ENCODE measurements around the gene SRGAP3. TPM values are rescaled to one million over a fixed set of nuclear protein-coding genes. Genes with fewer than 3 reads are reported as not detected.

SRGAP3 gene
- total and polyA plus RNA-seq, 10 of the 15 experiments (the other 5 are each of a cell fraction or from before 2014, with no cell fraction given): 0.32 to 1.7 (median 0.99) TPM

- no peaks in the 10 kb centered on the region for H4K20me1 ChIP-seq (ENCODE audit: control insufficient read depth, insufficient read depth)
- no peak overlapping the region for H3K4me2 ChIP-seq (ENCODE audit: control insufficient read depth, insufficient read depth)
- FAIRE-seq (no peak), DNase-seq (ENCODE audit: low read depth, low spot score) (no peak), ATAC-seq (no peak)
- no peaks in the 10 kb centered on the region; a peak in 2 of 4 replicates for H3K27me3 ChIP-seq (replicated peaks in 1 of 2; ENCODE audit: control insufficient read depth in 2 of 2, insufficient read depth in 2 of 2, low read length in 1 of 2)
- H3K36me3 ChIP-seq (ENCODE audit: control insufficient read depth in 2 of 2, insufficient read depth in 2 of 2, low read length in 1 of 2): no peaks in the 10 kb centered on the region
- intact Hi-C loops (cut with micrococcal nuclease; ENCODE audit: unreplicated experiment) (no loop called here), in situ Hi-C loops (cut with MboI) (no loop called here)
- ChIA-PET SMC1A (ENCODE audit: uncharacterized antibody, unreplicated experiment) (no interaction called here), CTCF (no interaction called here), RAD21 (ENCODE audit: unreplicated experiment) (no interaction called here), POLR2A (no interaction called here)
- TF ChIP-seq ETV6 (conservative IDR thresholded peaks at IDR 0.05 in 1 of 2, IDR thresholded peaks at IDR 0.05 in 1 of 2; ENCODE audit: borderline replicate concordance in 1 of 2, low read depth in 1 of 2): no peak
- no peak for TF ChIP-seq TCF12 (IDR thresholded peaks at IDR 0.05; ENCODE audit: low read depth, low read length)
- TF ChIP-seq ZBTB40 (IDR thresholded peaks at IDR 0.05; ENCODE audit: borderline replicate concordance): no peak
- no peak for TF ChIP-seq MAX (IDR thresholded peaks at IDR 0.05; ENCODE audit: low read depth, low read length)
- no peak for TF ChIP-seq NKRF (conservative IDR thresholded peaks at IDR 0.05)
- TF ChIP-seq FOXM1 (IDR thresholded peaks at IDR 0.05; ENCODE audit: low read depth, low read length): no peak
- no peak for TF ChIP-seq FOXK2 (IDR thresholded peaks at IDR 0.05)
- no peak for TF ChIP-seq RELB (IDR thresholded peaks at IDR 0.05; ENCODE audit: low read depth)
- no peak for TF ChIP-seq LARP7 (IDR thresholded peaks at IDR 0.05)
- TF ChIP-seq SUPT20H (IDR thresholded peaks at IDR 0.05; ENCODE audit: borderline replicate concordance, control insufficient read depth, low read depth, low read length): no peak
- no peak for TF ChIP-seq ESRRA (IDR thresholded peaks at IDR 0.05; ENCODE audit: low read length)
- no peak for TF ChIP-seq CREB1 (IDR thresholded peaks at IDR 0.05; ENCODE audit: low read depth)
- TF ChIP-seq BCL11A (IDR thresholded peaks at IDR 0.05; ENCODE audit: low read depth, low read length): no peak
- TF ChIP-seq NFIC (IDR thresholded peaks at IDR 0.05; ENCODE audit: low read depth, low read length): no peak
- TF ChIP-seq NR2F1 (conservative IDR thresholded peaks at IDR 0.05): no peak
- no peak for TF ChIP-seq IKZF2 (IDR thresholded peaks at IDR 0.05)
- TF ChIP-seq ZNF384 (IDR thresholded peaks at IDR 0.05; ENCODE audit: borderline replicate concordance, low read depth, low read length): no peak
- no peak for TF ChIP-seq MEF2B (IDR thresholded peaks at IDR 0.05; ENCODE audit: partially characterized antibody, poor library complexity, severe bottlenecking)
- no peak for TF ChIP-seq CBX5 (IDR thresholded peaks at IDR 0.05; ENCODE audit: low read depth)
- H3K4me3 ChIP-seq: no peak overlapping the region
- 48% methylated on average over 3 of the region's 3 CpGs for WGBS (ENCODE audit: insufficient coverage, insufficient replicate concordance, low lambda C conversion rate, missing lambda C conversion rate)
- no peaks in the 10 kb centered on the region for H3K79me2 ChIP-seq (ENCODE audit: control insufficient read depth, insufficient read depth, low read length)
- H2AFZ ChIP-seq (ENCODE audit: control insufficient read depth, low read depth, low read length): no peak overlapping the region
- BruUV-seq (replicated peaks): no TSS peak
- no peak overlapping the region for H3K9ac ChIP-seq (ENCODE audit: control insufficient read depth, insufficient read depth, low read length)
- no peak overlapping the region for H3K27ac ChIP-seq (ENCODE audit: control insufficient read depth, insufficient read depth)
- no peaks in the 10 kb centered on the region for H3K4me1 ChIP-seq (ENCODE audit: control insufficient read depth, insufficient read depth, low read length)
- H3K9me3 ChIP-seq (replicated peaks; ENCODE audit: control insufficient read depth, insufficient read depth, low read length): no peaks in the 10 kb centered on the region
Observed at GRCh38 chr3:9266716-9267115, 17.3 kb upstream of the SRGAP3 start.
